GM20431 (cell line): Measurements from ENCODE around the gene MAL.

Experiments
- in situ Hi-C: fragments of 300-500 bp; cut with MseI, MboI; formaldehyde crosslinking; loops from one replicate; pipeline ENCODE4 v1.15.0; 2020; ENCODE audit warnings: low sequenced_read_pairs; ENCODE audit not compliant: unreplicated experiment

Gene MAL

GRCh38 chr2:95025406-95026319 lies at the start of gene MAL:
Gene MAL, plus strand, starts transcription at chr2:95025708. Its CDS starts 85 bp downstream, at chr2:95025793.
- in situ Hi-C loops: no loop called here

DNA sequence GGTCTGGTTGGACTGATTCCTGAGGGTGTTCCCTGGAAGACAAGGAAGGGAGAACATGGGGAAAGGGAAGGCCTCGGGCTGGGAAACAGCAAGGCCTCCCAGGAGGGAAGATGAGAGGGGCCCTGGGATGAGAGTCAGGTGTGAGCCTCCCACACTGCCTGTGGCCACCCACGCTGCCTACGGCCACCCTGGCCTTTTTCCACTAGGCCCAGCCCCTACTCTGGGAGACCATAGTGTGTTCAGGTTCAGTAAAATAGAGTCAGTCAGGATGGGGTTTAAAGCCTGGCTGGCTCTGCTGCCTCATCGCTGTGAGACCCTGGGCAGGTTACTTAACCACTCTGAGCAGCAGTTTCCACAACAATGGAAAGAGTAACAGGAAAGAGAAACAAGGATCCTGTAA lies 47.7 kb upstream of the MAL start:
- in situ Hi-C loops: no loop called here

- in situ Hi-C loops: no loop called here
These were observed 46.6 kb upstream of the MAL start for GRCh38 chr2:94978917-94979316.

GRCh38 chr2:94979406-94980375 lies 45.8 kb upstream of the MAL start:
- in situ Hi-C loops: no loop called here

- in situ Hi-C loops: no loop called here
These were observed 45.1 kb upstream of the MAL start for GRCh38 chr2:94980406-94980805.

DNA sequence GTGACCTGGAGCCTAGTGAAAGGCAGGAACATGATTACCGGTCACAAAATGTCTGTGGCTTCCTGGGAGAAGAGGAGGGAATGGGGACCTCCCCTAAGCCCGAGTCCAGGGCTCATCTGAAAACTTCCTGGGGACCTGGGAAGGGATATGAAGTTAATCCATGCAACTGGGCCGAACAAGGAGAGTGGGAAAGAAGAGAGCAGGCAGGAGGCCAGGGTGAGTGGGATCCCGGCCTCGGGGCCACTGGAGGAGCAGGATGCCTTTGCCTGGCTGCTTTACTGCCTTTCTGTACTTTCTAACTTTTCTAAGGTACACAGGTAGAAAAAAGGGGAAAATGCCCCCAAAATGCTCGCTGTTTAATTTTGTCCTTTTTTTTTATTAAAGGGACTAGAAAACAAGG lies 43.4 kb upstream of the MAL start:
- in situ Hi-C loops: no loop called here

GRCh38 chr2:94982675-94983074 lies 42.8 kb upstream of the MAL start:
- in situ Hi-C loops: no loop called here

GRCh38 chr2:94984964-94985575 lies 40.4 kb upstream of the MAL start:
- in situ Hi-C loops: no loop called here

- in situ Hi-C loops: no loop called here
These were observed 39.9 kb upstream of the MAL start for GRCh38 chr2:94985636-94986035.

GRCh38 chr2:94986392-94986963 lies 39.0 kb upstream of the MAL start:
- in situ Hi-C loops: no loop called here

DNA sequence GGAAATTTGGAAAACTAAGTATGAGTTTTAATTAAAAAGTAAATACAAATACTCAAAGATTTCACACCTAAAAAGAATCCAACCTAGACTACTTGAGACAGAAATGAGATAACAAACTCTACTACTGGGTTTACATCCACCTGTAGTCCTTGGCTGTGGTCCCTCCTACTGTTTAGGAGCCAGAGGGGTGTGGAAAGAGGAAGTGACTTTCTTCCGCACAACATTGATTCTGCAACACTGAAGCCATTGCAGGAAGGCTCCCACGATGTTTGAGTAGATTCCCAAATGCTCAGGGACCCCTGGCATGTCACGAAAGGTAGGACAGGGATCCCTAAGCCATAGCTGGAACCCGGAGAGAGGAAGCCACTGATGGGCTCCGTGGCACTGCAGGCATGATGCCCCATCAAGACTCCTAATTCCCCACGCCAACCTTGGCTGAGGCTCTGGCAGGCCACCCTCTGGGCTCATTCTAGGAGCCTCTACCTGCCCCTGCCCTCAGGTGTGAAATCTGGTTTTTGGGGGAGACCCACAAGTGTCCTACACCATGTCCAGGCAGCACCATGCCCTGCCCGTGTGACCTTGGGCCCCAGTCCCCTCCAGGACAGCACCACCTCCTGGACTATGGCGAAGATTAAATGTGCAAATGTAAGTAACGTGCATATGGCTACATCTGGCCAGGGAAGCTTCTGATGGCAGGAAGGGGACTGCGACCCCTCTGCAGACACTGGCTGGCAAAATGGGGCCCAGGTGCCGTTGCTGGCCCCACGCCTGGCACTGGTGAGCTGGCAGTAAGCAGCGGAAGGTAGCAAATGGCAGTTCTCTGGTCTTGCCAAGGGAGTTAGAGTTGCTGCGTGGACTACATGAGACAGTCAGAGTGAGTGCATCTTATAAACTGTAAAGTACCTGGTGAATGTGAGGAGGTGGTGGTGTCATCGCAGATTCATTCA lies 38.2 kb upstream of the MAL start:
- in situ Hi-C loops: no loop called here

DNA sequence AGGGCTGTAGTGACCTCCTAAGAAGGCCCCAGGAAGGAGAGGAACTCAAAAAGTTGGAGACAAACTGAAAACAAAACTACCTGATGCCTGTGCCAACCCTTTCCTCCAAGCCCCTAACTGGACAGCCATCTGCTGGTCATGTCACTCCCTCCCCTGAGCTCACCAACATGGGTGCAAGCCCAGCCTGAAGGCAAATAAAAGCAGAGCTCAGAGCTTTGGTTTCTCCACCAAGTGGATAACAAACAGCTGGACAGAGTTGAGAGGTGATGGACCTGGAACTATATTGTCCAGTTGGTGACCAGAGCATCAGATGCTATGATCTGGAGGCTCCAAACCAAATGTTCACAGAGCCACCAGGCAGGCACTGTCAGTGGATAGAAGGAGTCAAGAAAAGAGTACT lies 34.6 kb upstream of the MAL start:
- in situ Hi-C loops: no loop called here

GRCh38 chr2:94992360-94992759 lies 33.1 kb upstream of the MAL start:
- in situ Hi-C loops: no loop called here

GRCh38 chr2:94993176-94994062 lies 32.1 kb upstream of the MAL start:
- in situ Hi-C loops: no loop called here

GRCh38 chr2:94994063-94994913 lies 31.2 kb upstream of the MAL start:
- in situ Hi-C loops: no loop called here

DNA sequence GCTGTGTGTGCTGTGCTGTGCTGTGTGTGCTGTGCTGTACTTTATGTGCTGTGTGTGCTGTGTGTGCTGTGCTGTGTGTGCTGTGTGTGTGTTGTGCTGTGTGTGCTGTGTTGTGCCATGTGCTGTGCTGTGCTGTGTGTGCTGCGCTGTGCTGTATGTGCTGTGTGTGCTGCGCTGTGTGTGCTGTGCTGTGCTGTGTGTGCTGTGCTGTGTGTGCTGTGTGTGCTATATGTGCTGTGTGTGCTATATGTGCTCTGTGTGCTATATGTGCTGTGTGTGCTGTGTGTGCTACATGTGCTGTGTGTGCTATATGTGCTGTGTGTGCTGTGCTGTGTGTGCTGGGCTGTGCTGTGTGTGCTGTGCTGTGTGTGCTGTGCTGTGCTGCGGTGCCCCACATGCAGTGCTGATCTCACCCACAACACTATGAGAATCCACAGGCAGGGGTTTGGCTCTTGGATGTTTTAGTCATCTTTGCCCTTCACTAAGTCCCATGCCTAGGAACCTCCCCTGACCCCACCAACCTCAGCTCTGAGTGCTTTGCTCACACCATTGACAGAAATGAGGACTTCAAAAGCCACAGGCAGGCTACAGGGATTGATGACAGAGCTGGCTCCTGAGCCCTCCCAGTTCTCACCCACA lies 30.5 kb upstream of the MAL start:
- in situ Hi-C loops: no loop called here
